SU-DHL-6 (cell line): ENCODE data around the gene HEBP1.

Experiments
- H2AFZ ChIP-seq: fragments of 200-600 bp; sonication (generic); 2 replicates; pipeline ENCODE4 v1.6.1; 2014; ENCODE audit warnings: low read depth, mild to moderate bottlenecking, moderate library complexity, mixed read lengths, antibody characterized with exemption, low read length; ENCODE audit not compliant: severe bottlenecking
- H3F3A ChIP-seq: fragments of 200-600 bp; shearing (Covaris generic); 2 replicates; pipeline ENCODE4 v1.6.0; 2016; ENCODE audit warnings: antibody characterized with exemption, mild to moderate bottlenecking; ENCODE audit not compliant: insufficient read depth
- H3K27ac ChIP-seq: fragments of 200-600 bp; sonication (generic); 2 replicates; pipeline ENCODE4 v1.5.1; 2016; ENCODE audit warnings: low read depth, mild to moderate bottlenecking, low read length, moderate library complexity, mixed read lengths
- H3K27me3 ChIP-seq: fragments of 200-600 bp; sonication (generic), shearing (Covaris generic); 2 replicates; pipeline ENCODE4 v1.6.0; 2014; ENCODE audit warnings: mild to moderate bottlenecking, low read length
- H3K36me3 ChIP-seq: fragments of 200-600 bp; sonication (generic); 2 replicates; pipeline ENCODE4 v1.6.1; 2014; ENCODE audit warnings: mild to moderate bottlenecking, low read length, mixed read lengths
- H3K4me2 ChIP-seq: fragments of 300-600, 200-600 bp; shearing (Covaris generic), sonication (generic); 2 replicates; pipeline ENCODE4 v1.6.0; 2014; ENCODE audit warnings: low read length, low read depth, mild to moderate bottlenecking; ENCODE audit not compliant: poor library complexity, severe bottlenecking
- H3K4me3 ChIP-seq: fragments of 200-600 bp; sonication (generic); 2 replicates; pipeline ENCODE4 v1.5.1; 2014; ENCODE audit warnings: antibody characterized with exemption, low read length, mild to moderate bottlenecking, mixed read lengths; ENCODE audit not compliant: insufficient read depth, poor library complexity, severe bottlenecking
- H3K79me2 ChIP-seq: fragments of 200-600 bp; sonication (generic); 2 replicates; pipeline ENCODE4 v1.6.1; 2014; ENCODE audit warnings: mild to moderate bottlenecking, low read length, moderate library complexity; ENCODE audit not compliant: insufficient read depth
- H3K9ac ChIP-seq: fragments of 200-600 bp; sonication (generic); 2 replicates; pipeline ENCODE4 v1.7.0; 2014; ENCODE audit warnings: mild to moderate bottlenecking, low read length
- H3K9me2 ChIP-seq: fragments of 200-600 bp; sonication (generic); replicated peaks from 2 replicates; pipeline ENCODE4 v1.6.1; 2014; ENCODE audit warnings: low read length; ENCODE audit not compliant: insufficient read depth
- H3K9me3 ChIP-seq: fragments of 200-600 bp; sonication (generic); 2 replicates; pipeline ENCODE4 v1.6.1; 2014; ENCODE audit warnings: low read length, mixed read lengths; ENCODE audit not compliant: insufficient read depth
- H4K20me1 ChIP-seq: fragments of 200-600 bp; sonication (generic); 2 replicates; pipeline ENCODE4 v1.6.1; 2014; ENCODE audit warnings: low read depth, mild to moderate bottlenecking, antibody characterized with exemption, low read length, moderate library complexity, mixed read lengths
- CTCF ChIP-seq: fragments of 200-600 bp; sonication (generic); IDR thresholded peaks from one replicate; pipeline ENCODE4 v1.5.1; 2017; ENCODE audit warnings: antibody characterized with exemption, mild to moderate bottlenecking, low read length, moderate library complexity; ENCODE audit not compliant: insufficient read depth, poor library complexity, severe bottlenecking
- EZH2phosphoT487 ChIP-seq: fragments of 200-600 bp; sonication (generic), shearing (Covaris generic); conservative IDR thresholded peaks from 2 replicates; pipeline ENCODE4 v1.6.1; 2018; ENCODE audit warnings: mild to moderate bottlenecking, antibody characterized with exemption, low read length, moderate library complexity, mixed read lengths

HEBP1 gene

GRCh38 chr12:12933742-12934141 lies 66.3 kb downstream of the HEBP1 start:
- no peaks in the 10 kb centered on the region for H3K27me3 ChIP-seq
- no peak overlapping the region for H3K9ac ChIP-seq
- no peak overlapping the region for H3K27ac ChIP-seq
- no peaks in the 10 kb centered on the region for H3K36me3 ChIP-seq
- H3K79me2 ChIP-seq, result no peaks in the 10 kb centered on the region
- no peak overlapping the region for H3K4me2 ChIP-seq
- no peak for TF ChIP-seq CTCF
- no peak for TF ChIP-seq EZH2phosphoT487
- H2AFZ ChIP-seq, result no peak overlapping the region
- H3K9me3 ChIP-seq, result no peaks in the 10 kb centered on the region
- no peaks in the 10 kb centered on the region for H4K20me1 ChIP-seq
- H3F3A ChIP-seq, result no peaks in the 10 kb centered on the region
- no peak overlapping the region for H3K4me3 ChIP-seq
- H3K9me2 ChIP-seq, result no peaks in the 10 kb centered on the region

- Histone ChIP-seq H3K9me3 (no peaks in the 10 kb centered on the region), H2AFZ (no peak overlapping the region), H3K36me3 (no peaks in the 10 kb centered on the region), H3F3A (no peaks in the 10 kb centered on the region), H3K4me2 (no peak overlapping the region), H3K4me3 (no peak overlapping the region), H3K27me3 (no peaks in the 10 kb centered on the region), H3K9ac (no peak overlapping the region), H3K79me2 (no peaks in the 10 kb centered on the region), H3K9me2 (no peaks in the 10 kb centered on the region), H3K27ac (no peak overlapping the region), H4K20me1 (no peaks in the 10 kb centered on the region)
- TF ChIP-seq CTCF, result no peak
- no peak for TF ChIP-seq EZH2phosphoT487
Observed at GRCh38 chr12:12930633-12931219, 69.3 kb downstream of the HEBP1 start.

DNA sequence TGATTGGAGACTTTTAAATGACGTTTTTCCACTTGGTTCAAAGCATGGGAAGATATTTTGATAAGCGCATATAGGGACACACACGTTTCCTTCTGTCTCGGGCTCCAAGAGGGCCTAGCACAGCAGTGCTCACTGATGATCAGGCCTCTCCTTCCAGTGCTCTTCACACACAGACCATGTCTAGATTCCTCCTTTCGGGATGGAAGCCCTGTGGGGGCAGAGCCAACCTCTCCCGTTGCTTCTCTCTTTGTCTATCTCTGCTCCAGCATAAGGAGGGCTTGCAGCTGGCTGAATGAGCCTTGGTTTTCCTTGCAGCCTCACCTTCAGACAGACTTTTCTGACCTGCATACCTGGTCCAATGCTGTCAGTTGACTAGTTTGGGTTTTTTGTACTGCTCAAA lies 70.4 kb downstream of the HEBP1 start:
- H3K27ac ChIP-seq, result no peak overlapping the region
- H4K20me1 ChIP-seq, result no peaks in the 10 kb centered on the region
- no peaks in the 10 kb centered on the region for H3K9me2 ChIP-seq
- H3K27me3 ChIP-seq, result no peaks in the 10 kb centered on the region
- H3K9ac ChIP-seq, result no peak overlapping the region
- H3K4me2 ChIP-seq, result no peak overlapping the region
- no peaks in the 10 kb centered on the region for H3K9me3 ChIP-seq
- no peaks in the 10 kb centered on the region for H3F3A ChIP-seq
- no peak overlapping the region for H2AFZ ChIP-seq
- H3K79me2 ChIP-seq, result no peaks in the 10 kb centered on the region
- H3K4me3 ChIP-seq, result no peak overlapping the region
- TF ChIP-seq EZH2phosphoT487 (no peak), CTCF (no peak)
- no peaks in the 10 kb centered on the region for H3K36me3 ChIP-seq
